Choroid plexus epithelial cell (primary cell): ENCODE measurements around the gene TNFRSF21.

Experiments used
- DNase-seq: peaks from one replicate; pipeline ENCODE4 v3.0.0-alpha.2; 2010; ENCODE audit warnings: low read depth
- H3K4me3 ChIP-seq: 2 replicates; pipeline ENCODE4 v1.5.1; 2011; ENCODE audit warnings: low read depth, mild to moderate bottlenecking, control low read depth, low read length, moderate library complexity
- CTCF ChIP-seq: conservative IDR thresholded peaks from 2 replicates; pipeline ENCODE4 v1.5.1; 2011; ENCODE audit warnings: low read depth, mild to moderate bottlenecking, control low read depth, inconsistent platforms, low read length, moderate library complexity

Gene TNFRSF21

GRCh38 chr6:47302043-47302442 lies 7.7 kb downstream of the TNFRSF21 start:
- DNase-seq, result no peak
- no peak for TF ChIP-seq CTCF
- no peak overlapping the region for H3K4me3 ChIP-seq

- no peak overlapping the region for H3K4me3 ChIP-seq
- TF ChIP-seq CTCF, result no peak
- no peak for DNase-seq
Measured at GRCh38 chr6:47301441-47301840, 8.3 kb downstream of the TNFRSF21 start.

- no peak overlapping the region for H3K4me3 ChIP-seq
- no peak for DNase-seq
- no peak for TF ChIP-seq CTCF
Measured at GRCh38 chr6:47300417-47300816, 9.3 kb downstream of the TNFRSF21 start.

GRCh38 chr6:47299965-47300364 lies 9.7 kb downstream of the TNFRSF21 start:
- no peak for TF ChIP-seq CTCF
- no peak overlapping the region for H3K4me3 ChIP-seq
- no peak for DNase-seq

- H3K4me3 ChIP-seq, result no peak overlapping the region
- no peak for DNase-seq
- TF ChIP-seq CTCF, result no peak
Measured at GRCh38 chr6:47298475-47298874, 11.2 kb downstream of the TNFRSF21 start.

- no peak overlapping the region for H3K4me3 ChIP-seq
- no peak for DNase-seq
- no peak for TF ChIP-seq CTCF
Measured at GRCh38 chr6:47294990-47295389, 14.7 kb downstream of the TNFRSF21 start.

- TF ChIP-seq CTCF, result no peak
- peak; percentile 48 for DNase-seq
- H3K4me3 ChIP-seq, result no peak overlapping the region
Measured at GRCh38 chr6:47292944-47293343, 16.8 kb downstream of the TNFRSF21 start.
